22Rv1 (cell line): ENCODE results near the gene RPS19BP1.
A peak's percentile ranks its signal among the peaks of the same experiment; 100 is the strongest.

Experiments
- H3K27ac ChIP-seq: fragments of 450-650 bp; 2 replicates; pipeline ENCODE4 v1.5.1; 2017
- ZFX ChIP-seq: fragments of 450-650 bp; IDR thresholded peaks from 2 replicates; pipeline ENCODE4 v1.6.1; 2017; ENCODE audit warnings: antibody characterized with exemption, borderline replicate concordance
- TF ChIP-seq, protein P1 (sequence below): fragments of 450-650 bp; IDR thresholded peaks from 2 replicates; pipeline ENCODE4 v1.5.1; 2017; ENCODE audit warnings: mild to moderate bottlenecking

RPS19BP1 gene

DNA sequence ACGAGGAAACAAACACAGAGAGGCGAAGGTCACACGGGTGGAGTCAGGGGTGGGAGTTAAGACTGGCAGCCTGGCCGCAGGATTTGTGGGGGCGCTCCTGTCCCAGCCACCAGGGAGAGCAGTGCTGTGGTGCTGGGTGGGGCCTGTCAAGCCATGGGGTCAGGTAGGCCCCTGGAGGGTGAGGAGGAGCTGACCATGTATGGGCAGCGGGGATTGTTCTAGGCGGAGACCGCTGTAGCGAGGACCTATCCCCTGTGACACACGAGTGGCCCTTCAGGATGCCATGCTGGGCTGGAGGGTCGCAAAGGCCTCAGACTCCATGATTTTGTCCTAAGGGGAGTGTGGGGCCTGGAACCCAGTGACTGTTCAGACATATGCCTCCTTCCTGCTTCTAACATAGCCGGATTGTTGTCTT is 1.6 kb upstream of the RPS19BP1 start:
- H3K27ac ChIP-seq = peak overlapping the region; percentile 77
- no peak for TF ChIP-seq ZFX
- TF ChIP-seq, protein P1, sequence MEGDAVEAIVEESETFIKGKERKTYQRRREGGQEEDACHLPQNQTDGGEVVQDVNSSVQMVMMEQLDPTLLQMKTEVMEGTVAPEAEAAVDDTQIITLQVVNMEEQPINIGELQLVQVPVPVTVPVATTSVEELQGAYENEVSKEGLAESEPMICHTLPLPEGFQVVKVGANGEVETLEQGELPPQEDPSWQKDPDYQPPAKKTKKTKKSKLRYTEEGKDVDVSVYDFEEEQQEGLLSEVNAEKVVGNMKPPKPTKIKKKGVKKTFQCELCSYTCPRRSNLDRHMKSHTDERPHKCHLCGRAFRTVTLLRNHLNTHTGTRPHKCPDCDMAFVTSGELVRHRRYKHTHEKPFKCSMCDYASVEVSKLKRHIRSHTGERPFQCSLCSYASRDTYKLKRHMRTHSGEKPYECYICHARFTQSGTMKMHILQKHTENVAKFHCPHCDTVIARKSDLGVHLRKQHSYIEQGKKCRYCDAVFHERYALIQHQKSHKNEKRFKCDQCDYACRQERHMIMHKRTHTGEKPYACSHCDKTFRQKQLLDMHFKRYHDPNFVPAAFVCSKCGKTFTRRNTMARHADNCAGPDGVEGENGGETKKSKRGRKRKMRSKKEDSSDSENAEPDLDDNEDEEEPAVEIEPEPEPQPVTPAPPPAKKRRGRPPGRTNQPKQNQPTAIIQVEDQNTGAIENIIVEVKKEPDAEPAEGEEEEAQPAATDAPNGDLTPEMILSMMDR = no peak

GRCh38 chr22:39530692-39531331 is 1.7 kb downstream of the RPS19BP1 start:
- peak overlapping the region; percentile 99; the same call in 1 of the 2 replicates for H3K27ac ChIP-seq

DNA sequence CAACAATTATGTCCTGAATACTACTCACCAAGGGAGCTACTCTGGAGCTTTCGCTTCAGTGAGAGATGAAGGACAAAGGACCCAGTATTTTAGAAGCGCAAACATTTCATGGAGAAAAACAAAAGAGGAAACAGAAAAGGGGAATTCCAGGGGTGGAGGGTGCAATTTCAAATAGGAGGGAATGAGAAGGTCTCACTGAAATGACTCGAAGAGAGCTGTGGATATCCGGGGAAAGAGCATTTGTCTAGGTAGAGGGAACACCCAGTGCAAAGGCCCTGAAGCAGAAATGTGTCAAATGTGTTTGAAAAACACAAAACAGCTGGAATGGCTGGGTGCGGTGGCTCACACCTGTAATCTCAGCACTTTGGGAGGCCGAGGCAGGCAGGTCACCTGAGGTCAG is 2.4 kb downstream of the RPS19BP1 start:
- TF ChIP-seq, protein P1 = no peak
- TF ChIP-seq ZFX = no peak
- peak overlapping the region; percentile 99; the same call in 1 of the 2 replicates for H3K27ac ChIP-seq

More at GRCh38 chr22:39530692-39531331, 1.7 kb downstream of the RPS19BP1 start:
- TF ChIP-seq, protein P1 = peak; percentile 28
- no peak for TF ChIP-seq ZFX

DNA sequence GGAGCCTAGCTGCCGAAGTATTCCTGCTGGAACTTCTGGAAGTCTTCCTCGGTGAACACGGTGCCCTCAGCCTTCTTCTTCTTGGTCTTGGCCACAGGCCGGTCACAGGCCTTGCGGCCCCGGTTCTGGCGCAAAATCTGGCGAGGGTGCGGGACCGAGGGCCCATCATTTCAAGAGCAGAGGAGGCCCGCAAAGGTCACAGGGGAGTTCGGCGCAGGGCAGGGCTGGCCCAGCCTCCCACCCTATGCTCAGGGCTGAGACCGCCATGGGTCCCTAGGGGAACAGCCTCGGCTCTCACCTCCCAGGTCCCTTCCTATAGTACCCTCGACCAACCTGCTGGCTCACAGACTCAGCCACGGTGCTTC is 3.1 kb downstream of the RPS19BP1 start:
- TF ChIP-seq, protein P1 = peak; percentile 65
- TF ChIP-seq ZFX = no peak
- peak overlapping the region; percentile 99 for H3K27ac ChIP-seq

DNA sequence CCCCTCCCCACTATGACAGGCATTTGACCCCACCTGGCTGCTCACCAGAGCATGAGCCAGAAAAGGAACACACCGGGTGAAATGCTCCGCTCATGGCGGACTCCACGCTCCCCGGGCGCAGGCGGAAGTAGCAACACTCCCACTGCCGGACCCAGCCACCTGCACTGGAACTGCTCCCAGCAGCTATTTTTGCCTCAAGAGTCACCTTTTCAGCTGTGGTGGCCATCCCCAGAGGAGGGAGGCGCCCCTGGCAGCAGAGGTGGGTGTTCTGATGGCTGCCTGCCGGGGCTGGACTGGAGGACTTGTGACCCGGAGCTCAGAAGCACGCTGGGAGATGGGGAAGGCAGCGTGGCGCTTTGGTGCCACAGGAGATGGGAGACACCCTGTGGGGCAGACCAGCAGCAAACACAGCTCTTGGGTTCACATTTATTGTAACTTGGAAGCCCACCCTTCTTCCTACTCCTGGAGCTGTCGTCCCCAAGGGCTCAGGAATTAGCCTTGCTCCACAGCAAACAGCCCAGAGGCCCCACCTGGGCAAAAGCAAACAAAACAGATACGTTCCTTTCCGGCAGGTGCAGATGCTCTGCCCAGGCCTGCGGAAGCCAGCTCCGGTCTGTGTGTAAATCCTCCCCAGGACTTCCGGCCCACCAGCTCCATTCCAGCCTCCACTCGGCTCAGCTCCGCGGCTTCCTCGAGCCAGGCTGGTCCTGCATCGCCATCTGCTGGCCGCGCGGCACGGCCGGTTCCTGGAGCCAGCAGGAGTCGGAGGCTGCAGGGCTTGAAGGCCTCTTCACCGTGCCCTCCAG is 3.7 kb downstream of the RPS19BP1 start:
- TF ChIP-seq, protein P1 = peak; percentile 97
- no peak for TF ChIP-seq ZFX
- peak overlapping the region; percentile 99 for H3K27ac ChIP-seq

DNA sequence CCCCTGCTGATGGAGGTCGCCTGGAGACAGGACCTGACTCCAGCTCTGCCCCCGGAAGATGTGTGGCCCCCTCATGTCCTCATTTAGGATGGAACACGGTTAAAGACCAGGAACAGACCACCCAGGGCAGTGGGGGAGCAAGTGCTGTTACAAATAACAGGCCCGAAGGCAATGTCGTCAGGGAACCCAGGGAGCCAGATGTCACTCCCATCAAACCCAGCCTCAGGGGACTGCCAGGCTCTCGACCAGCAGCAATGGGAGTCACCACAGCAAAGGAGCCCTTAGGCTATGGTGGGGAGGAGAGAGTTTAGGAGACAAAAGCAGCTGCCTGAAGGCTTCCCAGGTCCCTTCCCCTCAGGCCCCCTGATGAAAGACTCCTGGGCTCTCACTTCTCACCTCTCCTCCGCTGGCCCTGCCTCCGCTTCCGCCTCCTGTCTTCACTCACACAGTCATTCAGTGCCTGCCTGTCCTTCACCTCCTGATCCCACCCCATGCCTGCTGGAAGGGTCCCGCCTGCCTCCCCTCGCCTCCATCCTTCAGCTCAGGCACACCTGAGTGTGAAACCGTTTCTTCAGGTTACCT is 4.4 kb downstream of the RPS19BP1 start:
- TF ChIP-seq, protein P1 = no peak
- TF ChIP-seq ZFX = no peak
- H3K27ac ChIP-seq = peak overlapping the region; percentile 99
